T47D (cell line): ENCODE results near the gene CBFA2T2.

Source experiments
- DNase-seq, 2 experiments: peaks; one replicate each; pipeline versions ENCODE4 v3.0.0 to v3.0.0-alpha.2; 2011 to 2012; ENCODE audit warnings: low read depth in 1 of 2, low spot score in 1 of 2
- JUND ChIP-seq: IDR thresholded peaks from 2 replicates; pipeline ENCODE4 v1.6.1; 2012; ENCODE audit warnings: low read depth
- in situ Hi-C: cut with HindIII; loops from 2 replicates; pipeline ENCODE4 v1.10.0; 2016; ENCODE audit warnings: low sequenced_read_pairs, low pct_unique_long_range_greater_than_20kb

CBFA2T2 gene

GRCh38 chr20:33673410-33674293 lies 183.8 kb downstream of the CBFA2T2 start:
- in situ Hi-C loops: no loop called here
- no peak for DNase-seq
- no peak for TF ChIP-seq JUND

GRCh38 chr20:33674294-33675135 lies 184.6 kb downstream of the CBFA2T2 start, which contains the start of gene NECAB3:
Gene NECAB3, minus strand, starts transcription at chr20:33674428. Its CDS starts 76 bp downstream, at chr20:33674352.
- TF ChIP-seq JUND: no peak
- in situ Hi-C loops: no loop called here
- peak; percentile 87 to 91 for DNase-seq

GRCh38 chr20:33675136-33675959 lies 185.5 kb downstream of the CBFA2T2 start:
- DNase-seq: no peak

GRCh38 chr20:33676121-33676520 lies 186.2 kb downstream of the CBFA2T2 start:
- TF ChIP-seq JUND: no peak
- DNase-seq: no peak
- in situ Hi-C loops: no loop called here

More at GRCh38 chr20:33675136-33675959, 185.5 kb downstream of the CBFA2T2 start:
- TF ChIP-seq JUND: no peak
- in situ Hi-C loops: no loop called here

GRCh38 chr20:33676652-33677645 lies 187.1 kb downstream of the CBFA2T2 start:
- TF ChIP-seq JUND: no peak
- DNase-seq: no peak
- in situ Hi-C loops: no loop called here

GRCh38 chr20:33677991-33678702 lies 188.3 kb downstream of the CBFA2T2 start:
- DNase-seq: no peak
- in situ Hi-C loops: no loop called here
- no peak for TF ChIP-seq JUND

GRCh38 chr20:33679758-33680485 lies 190.0 kb downstream of the CBFA2T2 start:
- DNase-seq: no peak
- in situ Hi-C loops: no loop called here

GRCh38 chr20:33680686-33681085 lies 190.8 kb downstream of the CBFA2T2 start:
- in situ Hi-C loops: no loop called here
- DNase-seq: no peak
- no peak for TF ChIP-seq JUND

More at GRCh38 chr20:33679758-33680485, 190.0 kb downstream of the CBFA2T2 start:
- no peak for TF ChIP-seq JUND

GRCh38 chr20:33681288-33681687 lies 191.4 kb downstream of the CBFA2T2 start:
- TF ChIP-seq JUND: no peak
- in situ Hi-C loops: no loop called here

GRCh38 chr20:33681728-33682353 lies 191.9 kb downstream of the CBFA2T2 start:
- no peak for TF ChIP-seq JUND
- DNase-seq: no peak
- in situ Hi-C loops: no loop called here

More at GRCh38 chr20:33681288-33681687, 191.4 kb downstream of the CBFA2T2 start:
- DNase-seq: no peak
